Vagina (tissue), 2 donors: ENCODE data around the gene ANKRD29. TPM values are rescaled to one million over a fixed set of nuclear protein-coding genes. Genes with fewer than 3 reads are reported as not detected.

Source experiments
- DNase-seq, 2 donors: peaks; one replicate each; pipeline ENCODE4 v3.0.0-alpha.2; 2017; ENCODE audit errors: extremely low spot score in 2 of 2
- H3K27ac ChIP-seq: fragments of 200-600 bp; sonication (generic); one replicate; pipeline ENCODE4 v1.5.1; 2019
- H3K27me3 ChIP-seq: fragments of 200-600 bp; sonication (generic); one replicate; pipeline ENCODE4 v1.5.1; 2019
- H3K36me3 ChIP-seq, 2 donors: fragments of 200-600 bp; sonication (generic); one replicate each; pipeline ENCODE4 v1.5.1; 2017 to 2019
- H3K4me1 ChIP-seq: fragments of 200-600 bp; sonication (generic); one replicate; pipeline ENCODE4 v1.5.1; 2019
- H3K4me3 ChIP-seq, 2 donors: fragments of 200-600 bp; sonication (generic); 1 replicate in 1 of 2; 2 replicates in 1 of 2; pipeline ENCODE4 v1.5.1; 2016 to 2019
- H3K9me3 ChIP-seq: fragments of 200-600 bp; sonication (generic); one replicate; pipeline ENCODE4 v1.5.1; 2019
- CTCF ChIP-seq, 3 experiments: fragments of 450-650 bp in 2 of 3; fragments of 200-600 bp in 1 of 3; sonication (generic) in 1 of 3; IDR thresholded peaks; one replicate each; pipeline ENCODE4 v1.5.1; 2017 to 2019; ENCODE audit warnings: antibody characterized with exemption in 3 of 3, mild to moderate bottlenecking in 2 of 3, moderate library complexity in 2 of 3
- POLR2A ChIP-seq, 2 donors: fragments of 450-650 bp; IDR thresholded peaks; one replicate each; pipeline ENCODE4 v1.6.1; 2017; ENCODE audit warnings: antibody characterized with exemption in 2 of 2, mild to moderate bottlenecking in 2 of 2, moderate library complexity in 2 of 2
- POLR2AphosphoS5 ChIP-seq, 2 donors: sonication (generic); formaldehyde crosslinking; IDR thresholded peaks; one replicate each; pipeline ENCODE4 v1.9.0; 2017; ENCODE audit warnings: antibody characterized with exemption in 2 of 2, mild to moderate bottlenecking in 2 of 2, low read depth in 1 of 2; ENCODE audit not compliant: insufficient read depth in 1 of 2
- intact Hi-C: fragments of 100-400 bp; cut with DNase I; formaldehyde crosslinking; loops from one replicate; pipeline ENCODE4 v1.15.1; 2023
- total RNA-seq: library from RNA; depleted of rRNA; stranded (reverse); fragments of >200 nt; gene quantifications from one replicate; pipeline ENCODE4 v1.2.3, GENCODE V29; 2016

ANKRD29 gene
- total RNA-seq, 1 donor from 2014 or later = 32.9 TPM

- DNase-seq = no peak
- no peak overlapping the region for H3K4me3 ChIP-seq
- no peaks in the 10 kb centered on the region for H3K27me3 ChIP-seq
- H3K36me3 ChIP-seq = no peaks in the 10 kb centered on the region
- no peaks in the 10 kb centered on the region for H3K9me3 ChIP-seq
- intact Hi-C loops = loop anchor here (5.0 kb wide), 1 partner anchor 80 kb away; no protein-coding TSS in a partner anchor
- no peak overlapping the region for H3K27ac ChIP-seq
- H3K4me1 ChIP-seq = no peaks in the 10 kb centered on the region
- no peak for TF ChIP-seq POLR2AphosphoS5 (IDR thresholded peaks at IDR 0.05; ENCODE audit: insufficient read depth in 1 of 2, low read depth in 1 of 2)
- no peak for TF ChIP-seq CTCF (IDR thresholded peaks at IDR 0.05)
- TF ChIP-seq POLR2A (IDR thresholded peaks at IDR 0.05) = no peak
These were observed 39.9 kb upstream of the ANKRD29 start for GRCh38 chr18:23702606-23703005.

- H3K27ac ChIP-seq = no peak overlapping the region
- H3K4me3 ChIP-seq = no peak overlapping the region
- H3K27me3 ChIP-seq = no peaks in the 10 kb centered on the region
- no peak for DNase-seq
- intact Hi-C loops = loop anchor here (5.0 kb wide), 1 partner anchor 79 kb away; no protein-coding TSS in a partner anchor
- no peak for TF ChIP-seq CTCF (IDR thresholded peaks at IDR 0.05)
- TF ChIP-seq POLR2A (IDR thresholded peaks at IDR 0.05) = no peak
- TF ChIP-seq POLR2AphosphoS5 (IDR thresholded peaks at IDR 0.05; ENCODE audit: insufficient read depth in 1 of 2, low read depth in 1 of 2) = no peak
- H3K36me3 ChIP-seq = no peaks in the 10 kb centered on the region
- H3K4me1 ChIP-seq = no peaks in the 10 kb centered on the region
- no peaks in the 10 kb centered on the region for H3K9me3 ChIP-seq
These were observed 38.9 kb upstream of the ANKRD29 start for GRCh38 chr18:23701544-23702064.

- H3K27me3 ChIP-seq = no peaks in the 10 kb centered on the region
- no peaks in the 10 kb centered on the region for H3K4me1 ChIP-seq
- H3K4me3 ChIP-seq = no peak overlapping the region
- TF ChIP-seq POLR2A (IDR thresholded peaks at IDR 0.05) (no peak), CTCF (IDR thresholded peaks at IDR 0.05) (no peak), POLR2AphosphoS5 (IDR thresholded peaks at IDR 0.05; ENCODE audit: insufficient read depth in 1 of 2, low read depth in 1 of 2) (no peak)
- no peak for DNase-seq
- intact Hi-C loops = loop anchor here (5.0 kb wide), 1 partner anchor 79 kb away; no protein-coding TSS in a partner anchor
- no peaks in the 10 kb centered on the region for H3K36me3 ChIP-seq
- H3K27ac ChIP-seq = no peak overlapping the region
- no peaks in the 10 kb centered on the region for H3K9me3 ChIP-seq
These were observed 38.3 kb upstream of the ANKRD29 start for GRCh38 chr18:23701017-23701416.

GRCh38 chr18:23694637-23695430 lies 32.1 kb upstream of the ANKRD29 start:
- Histone ChIP-seq H3K9me3 (no peaks in the 10 kb centered on the region), H3K4me1 (peaks cover 11% of the 10 kb centered on the region), H3K27me3 (no peaks in the 10 kb centered on the region), H3K4me3 (no peak overlapping the region), H3K36me3 (no peaks in the 10 kb centered on the region), H3K27ac (no peak overlapping the region)
- no peak for TF ChIP-seq CTCF (IDR thresholded peaks at IDR 0.05)
- TF ChIP-seq POLR2AphosphoS5 (IDR thresholded peaks at IDR 0.05; ENCODE audit: insufficient read depth in 1 of 2, low read depth in 1 of 2) = no peak
- no peak for TF ChIP-seq POLR2A (IDR thresholded peaks at IDR 0.05)
- intact Hi-C loops = no loop called here
- DNase-seq = no peak

GRCh38 chr18:23693846-23694245 lies 31.1 kb upstream of the ANKRD29 start:
- H3K9me3 ChIP-seq = no peaks in the 10 kb centered on the region
- no peak for DNase-seq
- H3K4me1 ChIP-seq = peaks cover 17% of the 10 kb centered on the region
- intact Hi-C loops = no loop called here
- no peak overlapping the region for H3K4me3 ChIP-seq
- H3K27me3 ChIP-seq = no peaks in the 10 kb centered on the region
- no peaks in the 10 kb centered on the region for H3K36me3 ChIP-seq
- TF ChIP-seq CTCF (IDR thresholded peaks at IDR 0.05) = no peak
- TF ChIP-seq POLR2A (IDR thresholded peaks at IDR 0.05) = no peak
- TF ChIP-seq POLR2AphosphoS5 (IDR thresholded peaks at IDR 0.05; ENCODE audit: insufficient read depth in 1 of 2, low read depth in 1 of 2) = no peak
- H3K27ac ChIP-seq = no peak overlapping the region
